ENCODE results near the gene APEH. TPM values are rescaled to one million over a fixed set of nuclear protein-coding genes. Genes with fewer than 3 reads are reported as not detected.

APEH gene
- total RNA-seq, 1 experiment from 2014 or later, result 215 TPM

DNA sequence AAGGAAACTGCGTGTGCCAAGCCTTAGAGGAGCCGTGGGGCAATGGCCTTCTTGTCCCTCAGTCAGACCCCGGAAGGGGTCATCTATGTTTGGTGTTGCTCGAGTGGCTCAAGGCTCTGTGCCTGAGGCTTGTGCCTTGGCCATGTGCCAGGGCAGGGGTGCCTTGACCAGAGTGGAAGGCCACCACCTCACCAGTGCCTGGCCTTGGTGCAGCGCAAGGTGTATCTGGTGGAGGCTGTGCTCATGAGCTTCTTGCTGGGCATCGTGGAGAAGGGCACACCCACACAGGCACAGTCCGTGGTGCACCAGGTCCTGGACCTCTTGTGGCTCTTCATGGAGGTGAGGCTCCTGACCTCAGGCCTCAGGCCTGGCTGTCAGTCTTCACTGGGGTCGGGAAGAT lies 25.9 kb downstream of the APEH start:
- peak overlapping the region in 1 of 3 experiments; percentile 44; a peak in 2 of 7 replicates for H3K27ac Mint-ChIP-seq
- no peaks in the 10 kb centered on the region for H3K23me2 ChIP-seq (ENCODE audit: insufficient read length, low read depth, low read length, poor library complexity, severe bottlenecking)
- H3K36me3 Mint-ChIP-seq (ENCODE audit: insufficient read depth in 1 of 3, low read depth in 3 of 3), result peaks cover 6 to 13% (median 9%) of the 10 kb centered on the region in 3 experiments; a peak in 6 of 7 replicates
- H2BK120ac ChIP-seq (ENCODE audit: low read depth, low read length, poor library complexity, severe bottlenecking), result no peak overlapping the region
- H4K20me1 ChIP-seq (ENCODE audit: control insufficient read depth, insufficient read depth, insufficient read length), result no peaks in the 10 kb centered on the region
- H4K5ac ChIP-seq (ENCODE audit: insufficient read length, low read depth, low read length), result no peak overlapping the region
- no peak overlapping the region for H4K8ac ChIP-seq (replicated peaks; ENCODE audit: insufficient read length, low read depth, low read length)
- H4K91ac ChIP-seq (ENCODE audit: insufficient read length, low read depth, low read length), result no peak overlapping the region
- H2BK12ac ChIP-seq (ENCODE audit: insufficient read length, low read depth, low read length), result no peak overlapping the region
- no peak overlapping the region for H3K14ac ChIP-seq (ENCODE audit: insufficient read depth, low read length)
- no peak overlapping the region for H2BK15ac ChIP-seq (ENCODE audit: low read depth, low read length)
- no peak overlapping the region for H3K27ac ChIP-seq (ENCODE audit: insufficient read length, low read depth, low read length)
- H3K4ac ChIP-seq (ENCODE audit: low read depth, low read length), result no peak overlapping the region
- no peak for DNase-seq
- H3K9me3 ChIP-seq (ENCODE audit: control insufficient read depth, low read depth, low read length), result no peaks in the 10 kb centered on the region
- no peaks in the 10 kb centered on the region for H3K79me2 ChIP-seq (ENCODE audit: insufficient read depth, low read length)
- no peaks in the 10 kb centered on the region for H3K4me1 ChIP-seq (ENCODE audit: insufficient read depth, low read length)
- no peak overlapping the region for H2AK5ac ChIP-seq (ENCODE audit: insufficient read length, low read length)
- no peaks in the 10 kb centered on the region for H3K27me3 Mint-ChIP-seq (ENCODE audit: low read depth)
- H3K56ac ChIP-seq (ENCODE audit: insufficient read length, low read depth, low read length), result no peak overlapping the region
- no peaks in the 10 kb centered on the region for H3K79me1 ChIP-seq (ENCODE audit: insufficient read depth, low read depth, low read length, poor library complexity, severe bottlenecking)
- H2BK20ac ChIP-seq (ENCODE audit: low read depth, low read length, poor library complexity, severe bottlenecking), result no peak overlapping the region
- no peak overlapping the region for H3K9ac ChIP-seq (ENCODE audit: extremely low read depth, insufficient read length, low read length)
- no peaks in the 10 kb centered on the region for H3K9me3 Mint-ChIP-seq
- peaks cover 11 to 21% of the 10 kb centered on the region in 2 experiments for H3K4me1 Mint-ChIP-seq
- H3K18ac ChIP-seq (ENCODE audit: insufficient read length, low read depth, low read length), result no peak overlapping the region
- WGBS (ENCODE audit: extremely low coverage, insufficient read length, low lambda C conversion rate), result no CpG with 5 or more reads among the region's 8 CpGs
- no peaks in the 10 kb centered on the region for H3K27me3 ChIP-seq (ENCODE audit: insufficient read depth, low read length)
- TF ChIP-seq CTCF (conservative IDR thresholded peaks at IDR 0.05), result no peak
- H3K4me3 Mint-ChIP-seq, result no peak overlapping the region
- H3K4me2 ChIP-seq (ENCODE audit: insufficient read depth, insufficient read length, low read length), result no peak overlapping the region
- H2BK5ac ChIP-seq (ENCODE audit: insufficient read length, low read length), result no peak overlapping the region
- no peak overlapping the region for H3K23ac ChIP-seq (ENCODE audit: insufficient read length, low read depth, low read length)
- H2AFZ ChIP-seq (ENCODE audit: low read length), result no peak overlapping the region
- H3T11ph ChIP-seq (ENCODE audit: low read length), result no peak overlapping the region
